Psoas muscle (tissue), 8 donors: Measurements from ENCODE around the gene TERT. TPM values are rescaled to one million over a fixed set of nuclear protein-coding genes. Genes with fewer than 3 reads are reported as not detected.

Experiments used
- ATAC-seq, 4 donors: fragments of 200-7000 bp; cut with Tn5 transposase; one replicate each; pipeline ENCODE4 v1.9.1; 2020; ENCODE audit warnings: moderate library complexity in 3 of 4, mild to moderate bottlenecking in 2 of 4
- DNase-seq, 2 donors: peaks; one replicate each; pipeline ENCODE4 v3.0.0-alpha.2; 2020
- H3K27ac ChIP-seq: fragments of 200-600 bp; one replicate; pipeline ENCODE4 v1.8.0; 2022
- H3K27me3 ChIP-seq, 3 donors: fragments of 200-600 bp in 1 of 3; one replicate each; pipeline versions ENCODE4 v1.6.1 to v1.8.0; 2013 to 2022; ENCODE audit warnings: low read length in 2 of 3, mild to moderate bottlenecking in 2 of 3, moderate library complexity in 1 of 3; ENCODE audit not compliant: insufficient read depth in 3 of 3
- H3K36me3 ChIP-seq, 2 donors: fragments of 200-600 bp in 1 of 2; one replicate each; pipeline versions ENCODE4 v1.6.1 to v1.8.0; 2013 to 2022; ENCODE audit warnings: low read depth in 1 of 2, mild to moderate bottlenecking in 1 of 2, moderate library complexity in 1 of 2; ENCODE audit not compliant: insufficient read depth in 1 of 2
- H3K4me1 ChIP-seq: fragments of 200-600 bp; one replicate; pipeline ENCODE4 v1.8.0; 2022
- H3K4me3 ChIP-seq: fragments of 200-600 bp; one replicate; pipeline ENCODE4 v1.8.0; 2022; ENCODE audit warnings: mild to moderate bottlenecking
- H3K9me3 ChIP-seq: fragments of 200-600 bp; one replicate; pipeline ENCODE4 v1.8.0; 2022
- WGBS, 3 donors: extraction: QIAGEN DNeasy Blood & Tissue Kit; methylation state at CpG; one replicate each; pipeline versions ENCODE4 v1.1.6 to v1.1.7; 2013; 5-methylcytosine and 5-hydroxymethylcytosine counted together
- intact Hi-C, 2 donors: fragments of 100-400 bp; cut with DNase I; formaldehyde crosslinking; loops; one replicate each; pipeline versions ENCODE4 v1.11.0 to v1.14.2; 2022
- polyA plus RNA-seq, 3 donors: library from polyadenylated mRNA; stranded (reverse); fragments of 200-250 nt; gene quantifications; one replicate each; pipeline ENCODE4 v1.2.3, GENCODE V29; 2013
- total RNA-seq, 4 donors: library from RNA; stranded (reverse); fragmentation: NEBNext Ultra II Directional in 2 of 4; extraction: Animal tissue kit (Norgen Biotek cat#: 25700) in 2 of 4; gene quantifications; one replicate each; pipeline versions ENCODE4 v1.2.1 to v1.2.4, GENCODE V29; 2021 to 2023
- TF ChIP-seq, protein P1 (sequence below): fragments of 200-600 bp; IDR thresholded peaks from one replicate; pipeline ENCODE4 v1.8.0; 2022; ENCODE audit warnings: antibody characterized with exemption
- donor health status: healthy with polysubstance abuse.
- donor health status: DM: no; HTN: no; CAD: no; lungs with moderate emphysema.
- donor health status: Bipolar disorder and iron deficiency.
- donor health status: healthy.
- donor health status: DM: yes; HTN: yes; CAD: no.
- donor health status: DM: no; HTN: no; CAD: no.
- donor health status: DM: no; HTN: no; CAD: no.
- donor health status: DM: yes; HTN: yes; CAD: no.

TERT gene
- total and polyA plus RNA-seq, 7 donors = not detected

- H3K27me3 ChIP-seq = peaks cover 0 to 24% (median 0%) of the 10 kb centered on the region in 3 donors
- DNase-seq = no peak
Observed at GRCh38 chr5:1310118-1310517, 15.2 kb upstream of the TERT start.

GRCh38 chr5:1304033-1304432, 9.2 kb upstream of the TERT start:
- Histone ChIP-seq H3K4me3 (no peak overlapping the region), H3K9me3 (peaks cover 4% of the 10 kb centered on the region), H3K27ac (no peak overlapping the region), H3K36me3 (no peaks in the 10 kb centered on the region), H3K4me1 (no peaks in the 10 kb centered on the region), H3K27me3 (peaks cover 0 to 9% (median 6%) of the 10 kb centered on the region in 3 donors)
- 68 to 69% (median 69%) methylated on average over 2 of the region's 2 CpGs for WGBS, 3 donors
- TF ChIP-seq, protein P1, sequence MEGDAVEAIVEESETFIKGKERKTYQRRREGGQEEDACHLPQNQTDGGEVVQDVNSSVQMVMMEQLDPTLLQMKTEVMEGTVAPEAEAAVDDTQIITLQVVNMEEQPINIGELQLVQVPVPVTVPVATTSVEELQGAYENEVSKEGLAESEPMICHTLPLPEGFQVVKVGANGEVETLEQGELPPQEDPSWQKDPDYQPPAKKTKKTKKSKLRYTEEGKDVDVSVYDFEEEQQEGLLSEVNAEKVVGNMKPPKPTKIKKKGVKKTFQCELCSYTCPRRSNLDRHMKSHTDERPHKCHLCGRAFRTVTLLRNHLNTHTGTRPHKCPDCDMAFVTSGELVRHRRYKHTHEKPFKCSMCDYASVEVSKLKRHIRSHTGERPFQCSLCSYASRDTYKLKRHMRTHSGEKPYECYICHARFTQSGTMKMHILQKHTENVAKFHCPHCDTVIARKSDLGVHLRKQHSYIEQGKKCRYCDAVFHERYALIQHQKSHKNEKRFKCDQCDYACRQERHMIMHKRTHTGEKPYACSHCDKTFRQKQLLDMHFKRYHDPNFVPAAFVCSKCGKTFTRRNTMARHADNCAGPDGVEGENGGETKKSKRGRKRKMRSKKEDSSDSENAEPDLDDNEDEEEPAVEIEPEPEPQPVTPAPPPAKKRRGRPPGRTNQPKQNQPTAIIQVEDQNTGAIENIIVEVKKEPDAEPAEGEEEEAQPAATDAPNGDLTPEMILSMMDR = no peak
- DNase-seq (peak in 1 of 2 donors; percentile 1), ATAC-seq (no peak)
- intact Hi-C loops = no loop called here

More at GRCh38 chr5:1310118-1310517, 15.2 kb upstream of the TERT start:
- Histone ChIP-seq H3K4me3 (no peak overlapping the region), H3K4me1 (no peaks in the 10 kb centered on the region), H3K27ac (no peak overlapping the region), H3K36me3 (no peaks in the 10 kb centered on the region), H3K9me3 (no peaks in the 10 kb centered on the region)
- TF ChIP-seq, protein P1 = no peak
- no peak for ATAC-seq
- intact Hi-C loops = no loop called here
- WGBS, 3 donors = 83 to 89% (median 88%) methylated on average over 7 of the region's 7 CpGs

- TF ChIP-seq, protein P1 = no peak
- 90 to 92% (median 92%) methylated on average over 2 of the region's 2 CpGs for WGBS, 3 donors
- intact Hi-C loops = no loop called here
- no peak overlapping the region for H3K27ac ChIP-seq
- H3K9me3 ChIP-seq = peaks cover 4% of the 10 kb centered on the region
- no peak overlapping the region for H3K4me3 ChIP-seq
- ATAC-seq = no peak
- no peak for DNase-seq
- no peaks in the 10 kb centered on the region for H3K4me1 ChIP-seq
- peaks cover 0 to 13% (median 10%) of the 10 kb centered on the region in 3 donors for H3K27me3 ChIP-seq
- no peaks in the 10 kb centered on the region for H3K36me3 ChIP-seq
Observed at GRCh38 chr5:1302258-1302657, 7.4 kb upstream of the TERT start.

GRCh38 chr5:1300581-1301083, 5.8 kb upstream of the TERT start:
- DNase-seq (peak in 1 of 2 donors; percentile 43), ATAC-seq (no peak)
- intact Hi-C loops = no loop called here
- Histone ChIP-seq H3K27me3 (peaks cover 0 to 24% (median 18%) of the 10 kb centered on the region in 3 donors), H3K4me3 (no peak overlapping the region), H3K27ac (no peak overlapping the region), H3K36me3 (no peaks in the 10 kb centered on the region), H3K9me3 (peaks cover 4% of the 10 kb centered on the region), H3K4me1 (no peaks in the 10 kb centered on the region)
- TF ChIP-seq, protein P1 = no peak
- 84 to 87% (median 84%) methylated on average over 20 of the region's 20 CpGs for WGBS, 3 donors

GRCh38 chr5:1299961-1300360, 5.1 kb upstream of the TERT start:
- H3K4me3 ChIP-seq = no peak overlapping the region
- H3K36me3 ChIP-seq = no peaks in the 10 kb centered on the region
- ATAC-seq (no peak), DNase-seq (no peak)
- intact Hi-C loops = no loop called here
- 55 to 59% (median 57%) methylated on average over 16 to 17 of the region's 17 CpGs for WGBS, 3 donors
- peaks cover 0 to 31% (median 22%) of the 10 kb centered on the region in 3 donors for H3K27me3 ChIP-seq
- no peak overlapping the region for H3K27ac ChIP-seq
- peaks cover 4% of the 10 kb centered on the region for H3K9me3 ChIP-seq
- TF ChIP-seq, protein P1 = no peak
- H3K4me1 ChIP-seq = no peaks in the 10 kb centered on the region
